Calu3 (cell line): ENCODE data around the gene KDM4B. TPM values are rescaled to one million over a fixed set of nuclear protein-coding genes. Genes with fewer than 3 reads are reported as not detected.

Source experiments
- BruUV-seq: library from RNA; stranded (reverse); fragments of 400-500 nt; replicated peaks from 2 replicates; lab custom pipeline; 2021; lab: Mats Ljungman, UMichigan
- CTCF ChIA-PET: fragments of 300-600 bp; sonication (Branson Sonifier 250); formaldehyde crosslinking; loops from one replicate; lab custom pipeline; 2022; ENCODE audit warnings: antibody characterized with exemption; lab: Charles Lee
- DNase-seq: peaks from one replicate; pipeline ENCODE4 v3.0.0; 2022
- H3K27ac Mint-ChIP-seq: one replicate; pipeline ENCODE4 v1.8.0; 2022; ENCODE audit warnings: mixed read lengths; ENCODE audit not compliant: unreplicated experiment
- H3K27me3 Mint-ChIP-seq: one replicate; pipeline ENCODE4 v1.8.0; 2022; ENCODE audit warnings: mixed read lengths; ENCODE audit not compliant: unreplicated experiment
- H3K36me3 Mint-ChIP-seq: one replicate; pipeline ENCODE4 v1.8.0; 2022; ENCODE audit warnings: mild to moderate bottlenecking, moderate library complexity, mixed read lengths; ENCODE audit not compliant: insufficient read depth, unreplicated experiment
- H3K4me1 Mint-ChIP-seq: one replicate; pipeline ENCODE4 v1.8.0; 2022; ENCODE audit warnings: mild to moderate bottlenecking, low read depth, mixed read lengths; ENCODE audit not compliant: unreplicated experiment
- H3K4me3 Mint-ChIP-seq: one replicate; pipeline ENCODE4 v1.8.0; 2022; ENCODE audit warnings: mild to moderate bottlenecking, low read depth, moderate library complexity, mixed read lengths; ENCODE audit not compliant: unreplicated experiment
- H3K9me3 Mint-ChIP-seq: one replicate; pipeline ENCODE4 v1.8.0; 2022; ENCODE audit warnings: low read depth, mixed read lengths; ENCODE audit not compliant: unreplicated experiment
- intact Hi-C: fragments of 100-400 bp; cut with micrococcal nuclease; formaldehyde crosslinking; loops from one replicate; pipeline ENCODE4 v1.10.0; 2022; ENCODE audit not compliant: unreplicated experiment
- total RNA-seq: library from RNA; stranded (reverse); gene quantifications from 2 replicates; pipeline ENCODE4 v1.2.3, GENCODE V29; 2022
- TF ChIP-seq, protein P1 (sequence below): fragments of 200-600 bp; IDR thresholded peaks from one replicate; pipeline ENCODE4 v1.8.0; 2022; ENCODE audit warnings: antibody characterized with exemption; ENCODE audit not compliant: unreplicated experiment

KDM4B gene
- total RNA-seq, 1 experiment from 2014 or later = 13.9 TPM

DNA sequence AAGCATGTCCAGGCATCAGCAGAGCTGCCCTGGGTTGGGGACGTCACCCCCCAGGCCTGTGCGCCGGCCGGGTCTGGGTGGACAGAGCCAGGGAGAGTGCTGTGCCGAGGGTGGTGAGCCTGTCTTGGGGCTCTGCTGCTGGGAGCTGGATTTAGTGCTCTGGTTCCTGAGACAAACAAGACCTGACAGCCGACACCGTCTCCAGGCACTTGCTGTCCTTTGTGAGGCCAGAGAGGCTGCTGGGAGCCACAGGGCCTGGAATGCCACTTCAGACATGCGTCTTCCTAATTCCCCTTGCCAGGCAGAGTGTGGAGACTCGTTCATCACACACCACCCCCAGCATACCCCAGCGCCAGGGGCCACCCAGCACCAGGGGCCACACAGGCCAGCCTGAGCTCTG, 165.8 kb downstream of the KDM4B start:
- TF ChIP-seq, protein P1, sequence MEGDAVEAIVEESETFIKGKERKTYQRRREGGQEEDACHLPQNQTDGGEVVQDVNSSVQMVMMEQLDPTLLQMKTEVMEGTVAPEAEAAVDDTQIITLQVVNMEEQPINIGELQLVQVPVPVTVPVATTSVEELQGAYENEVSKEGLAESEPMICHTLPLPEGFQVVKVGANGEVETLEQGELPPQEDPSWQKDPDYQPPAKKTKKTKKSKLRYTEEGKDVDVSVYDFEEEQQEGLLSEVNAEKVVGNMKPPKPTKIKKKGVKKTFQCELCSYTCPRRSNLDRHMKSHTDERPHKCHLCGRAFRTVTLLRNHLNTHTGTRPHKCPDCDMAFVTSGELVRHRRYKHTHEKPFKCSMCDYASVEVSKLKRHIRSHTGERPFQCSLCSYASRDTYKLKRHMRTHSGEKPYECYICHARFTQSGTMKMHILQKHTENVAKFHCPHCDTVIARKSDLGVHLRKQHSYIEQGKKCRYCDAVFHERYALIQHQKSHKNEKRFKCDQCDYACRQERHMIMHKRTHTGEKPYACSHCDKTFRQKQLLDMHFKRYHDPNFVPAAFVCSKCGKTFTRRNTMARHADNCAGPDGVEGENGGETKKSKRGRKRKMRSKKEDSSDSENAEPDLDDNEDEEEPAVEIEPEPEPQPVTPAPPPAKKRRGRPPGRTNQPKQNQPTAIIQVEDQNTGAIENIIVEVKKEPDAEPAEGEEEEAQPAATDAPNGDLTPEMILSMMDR = no peak
- Mint-ChIP-seq H3K4me1 (no peaks in the 10 kb centered on the region), H3K27ac (no peak overlapping the region), H3K9me3 (no peaks in the 10 kb centered on the region), H3K36me3 (peaks cover 11% of the 10 kb centered on the region), H3K27me3 (no peaks in the 10 kb centered on the region), H3K4me3 (no peak overlapping the region)
- CTCF ChIA-PET = no interaction called here
- BruUV-seq = no TSS peak
- intact Hi-C loops = no loop called here
- no peak for DNase-seq

DNA sequence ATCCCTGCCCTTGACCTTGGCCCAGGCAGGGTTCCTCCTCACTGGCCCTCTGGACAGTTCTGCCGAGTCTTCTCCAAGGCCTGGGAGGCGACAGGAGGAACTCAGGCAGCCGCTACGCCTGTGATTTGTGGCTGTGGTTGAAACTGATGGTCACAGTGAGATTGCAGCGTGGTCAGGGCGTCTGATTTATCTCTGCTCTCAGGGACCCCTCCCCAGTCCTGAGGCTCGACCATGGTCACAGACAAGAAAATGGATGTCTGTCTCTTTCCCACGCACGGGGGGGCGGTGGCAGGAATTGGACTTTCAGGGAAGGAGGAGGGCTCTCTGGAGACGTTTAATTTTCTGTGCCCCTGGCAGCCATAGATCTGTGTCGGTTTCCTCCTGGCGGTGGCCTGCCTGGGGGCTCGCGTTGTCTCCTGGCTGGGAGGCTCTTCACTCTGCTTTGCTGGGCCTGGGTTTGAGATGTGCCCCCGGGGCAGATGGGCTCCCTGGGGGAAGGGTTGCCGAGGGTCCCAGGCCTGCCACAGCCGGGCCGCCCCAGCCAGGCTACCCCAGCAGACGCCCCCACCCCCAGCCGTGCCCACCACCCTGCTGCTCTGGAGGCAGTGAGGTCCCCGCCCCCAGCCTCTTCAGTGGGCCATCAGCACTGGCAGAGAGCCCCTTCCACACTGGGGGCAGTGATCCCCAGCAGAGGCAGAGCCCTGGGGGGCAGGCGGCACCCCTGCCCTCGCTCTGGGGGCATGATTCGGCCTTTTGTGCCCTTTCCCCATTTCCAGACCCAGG, 167.4 kb downstream of the KDM4B start:
- no peaks in the 10 kb centered on the region for H3K4me1 Mint-ChIP-seq
- no peaks in the 10 kb centered on the region for H3K9me3 Mint-ChIP-seq
- no TSS peak for BruUV-seq
- CTCF ChIA-PET = interaction anchor here (0.6 kb wide), 1 partner anchor 207 kb away, joined by 3 read pairs; no protein-coding TSS in a partner anchor
- TF ChIP-seq, protein P1 = no peak
- H3K27me3 Mint-ChIP-seq = no peaks in the 10 kb centered on the region
- intact Hi-C loops = no loop called here
- H3K27ac Mint-ChIP-seq = no peak overlapping the region
- DNase-seq = no peak
- no peaks in the 10 kb centered on the region for H3K36me3 Mint-ChIP-seq
- no peak overlapping the region for H3K4me3 Mint-ChIP-seq

DNA sequence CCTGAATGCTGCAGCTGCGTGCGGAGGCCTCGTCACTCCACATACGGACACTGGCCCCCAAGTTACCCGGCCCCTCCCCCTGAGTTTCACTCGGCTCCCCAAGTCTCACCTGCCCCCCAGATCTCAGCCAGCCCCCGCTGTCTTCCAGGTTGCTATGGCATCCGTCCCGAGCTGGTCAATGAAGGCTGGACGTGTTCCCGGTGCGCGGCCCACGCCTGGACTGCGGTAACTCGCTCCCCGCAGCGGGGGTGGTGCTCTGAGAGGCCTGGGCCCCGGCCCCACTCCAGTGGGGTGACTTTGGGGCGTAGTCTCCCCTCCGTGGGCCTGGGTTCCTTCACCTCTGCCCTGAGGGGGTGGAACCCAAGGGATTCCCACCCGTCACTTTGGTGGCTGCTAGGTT, 168.2 kb downstream of the KDM4B start:
- H3K27ac Mint-ChIP-seq = no peak overlapping the region
- TF ChIP-seq, protein P1 = no peak
- BruUV-seq = no TSS peak
- H3K4me3 Mint-ChIP-seq = no peak overlapping the region
- H3K36me3 Mint-ChIP-seq = no peaks in the 10 kb centered on the region
- intact Hi-C loops = no loop called here
- CTCF ChIA-PET = interaction anchor here (0.6 kb wide), 1 partner anchor 206 kb away, joined by 3 read pairs; no protein-coding TSS in a partner anchor
- H3K4me1 Mint-ChIP-seq = no peaks in the 10 kb centered on the region
- H3K27me3 Mint-ChIP-seq = no peaks in the 10 kb centered on the region
- no peak for DNase-seq
- no peaks in the 10 kb centered on the region for H3K9me3 Mint-ChIP-seq

DNA sequence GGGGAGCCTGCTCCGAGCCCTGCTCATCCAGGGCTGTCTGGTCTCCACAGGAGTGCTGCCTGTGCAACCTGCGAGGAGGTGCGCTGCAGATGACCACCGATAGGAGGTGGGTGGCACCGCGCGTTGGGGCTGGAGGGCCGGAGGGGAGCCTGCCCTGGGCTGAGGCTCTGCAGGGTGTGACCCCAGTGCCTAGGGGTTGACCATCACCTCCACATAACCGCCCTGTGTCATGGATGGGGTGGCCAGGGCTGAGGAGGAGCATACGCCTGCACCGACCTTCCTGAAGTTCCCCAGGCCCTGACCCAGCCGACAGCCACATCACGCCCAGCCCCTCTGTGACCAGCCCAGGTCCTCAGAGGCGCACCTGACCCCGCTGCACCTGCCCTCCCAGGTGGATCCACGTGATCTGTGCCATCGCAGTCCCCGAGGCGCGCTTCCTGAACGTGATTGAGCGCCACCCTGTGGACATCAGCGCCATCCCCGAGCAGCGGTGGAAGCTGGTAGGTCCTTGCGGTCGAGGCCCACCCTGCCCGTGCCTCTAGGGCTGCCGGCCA, 168.7 kb downstream of the KDM4B start:
- H3K36me3 Mint-ChIP-seq = no peaks in the 10 kb centered on the region
- no peaks in the 10 kb centered on the region for H3K4me1 Mint-ChIP-seq

More for the DNA sequence above, 168.7 kb downstream of the KDM4B start:
- CTCF ChIA-PET = no interaction called here
- no peaks in the 10 kb centered on the region for H3K9me3 Mint-ChIP-seq
- intact Hi-C loops = no loop called here
- DNase-seq = no peak
- TF ChIP-seq, protein P1 = no peak
- no peak overlapping the region for H3K27ac Mint-ChIP-seq
- no peak overlapping the region for H3K4me3 Mint-ChIP-seq
- H3K27me3 Mint-ChIP-seq = no peaks in the 10 kb centered on the region
- no TSS peak for BruUV-seq
